Spleen (tissue), 11 donors: Measurements from ENCODE around the gene DYRK1A. TPM values are rescaled to one million over a fixed set of nuclear protein-coding genes. Genes with fewer than 3 reads are reported as not detected.

ENCODE experiments used
- DNase-seq: peaks from one replicate; pipeline ENCODE4 v3.0.0-alpha.2; 2020
- H3K27ac ChIP-seq, 8 donors: fragments of 200-600 bp; sonication (generic) in 7 of 8; 1 replicate in 4 of 8; 2 replicates in 4 of 8; pipeline versions ENCODE4 v1.5.0 to v1.8.0; 2016 to 2021; ENCODE audit warnings: inconsistent platforms in 4 of 8, mild to moderate bottlenecking in 4 of 8, moderate library complexity in 1 of 8
- H3K27me3 ChIP-seq, 7 donors: fragments of 200-600 bp; sonication (generic) in 6 of 7; replicated peaks in 1 of 7; 1 replicate in 4 of 7; 2 replicates in 3 of 7; pipeline versions ENCODE4 v1.5.0 to v1.8.0; 2016 to 2021; ENCODE audit warnings: inconsistent platforms in 3 of 7, mild to moderate bottlenecking in 1 of 7
- H3K36me3 ChIP-seq, 6 donors: fragments of 200-600 bp; sonication (generic) in 5 of 6; 1 replicate in 4 of 6; 2 replicates in 2 of 6; pipeline versions ENCODE4 v1.5.0 to v1.8.0; 2016 to 2021; ENCODE audit warnings: inconsistent platforms in 2 of 6
- H3K4me1 ChIP-seq, 6 donors: fragments of 200-600 bp; sonication (generic) in 5 of 6; 1 replicate in 3 of 6; 2 replicates in 3 of 6; pipeline versions ENCODE4 v1.5.0 to v1.8.0; 2016 to 2021; ENCODE audit warnings: inconsistent platforms in 3 of 6
- H3K4me3 ChIP-seq, 8 donors: fragments of 200-600 bp; sonication (generic) in 7 of 8; 1 replicate in 4 of 8; 2 replicates in 4 of 8; pipeline versions ENCODE4 v1.5.0 to v1.8.0; 2016 to 2021; ENCODE audit warnings: inconsistent platforms in 4 of 8, mild to moderate bottlenecking in 4 of 8, moderate library complexity in 2 of 8
- H3K9me3 ChIP-seq, 8 donors: fragments of 200-600 bp; sonication (generic) in 7 of 8; 1 replicate in 4 of 8; 2 replicates in 4 of 8; pipeline versions ENCODE4 v1.5.0 to v1.8.0; 2016 to 2021; ENCODE audit warnings: inconsistent platforms in 4 of 8
- POLR2A ChIP-seq, 3 donors: fragments of 450-650 bp; IDR thresholded peaks; one replicate each; pipeline ENCODE4 v1.5.1; 2017; ENCODE audit warnings: antibody characterized with exemption in 3 of 3, mild to moderate bottlenecking in 1 of 3
- POLR2AphosphoS5 ChIP-seq, 3 donors: sonication (generic); formaldehyde crosslinking; IDR thresholded peaks; one replicate each; pipeline ENCODE4 v1.5.1; 2017; ENCODE audit warnings: antibody characterized with exemption in 3 of 3
- WGBS, 5 donors: extraction: QIAGEN DNeasy Blood & Tissue Kit in 3 of 5; methylation state at CpG; one replicate each; pipeline versions ENCODE4 v1.1.5 to v1.1.7; 2013 to 2018; 5-methylcytosine and 5-hydroxymethylcytosine counted together
- intact Hi-C: fragments of 100-400 bp; cut with DNase I; formaldehyde crosslinking; loops from one replicate; pipeline ENCODE4 v1.15.0; 2023; ENCODE audit warnings: low total_unique reads
- polyA plus RNA-seq, 3 donors: library from polyadenylated mRNA; stranded (reverse); fragments of 200-250 nt; gene quantifications; one replicate each; pipeline ENCODE4 v1.2.1, GENCODE V29; 2013
- total RNA-seq, 7 donors: library from RNA; depleted of rRNA in 3 of 7; stranded (reverse); fragments of >200 nt in 3 of 7; fragmentation: NEBNext Ultra II Directional in 4 of 7; extraction: Animal tissue kit (Norgen Biotek cat#: 25700) in 4 of 7; gene quantifications; one replicate each; pipeline versions ENCODE4 v1.1.0 to v1.2.1, GENCODE V29; 2016 to 2021
- TF ChIP-seq, protein P1 (sequence below), 11 experiments: fragments of 200-600 bp in 7 of 11; fragments of 450-650 bp in 4 of 11; sonication (generic) in 4 of 11; IDR thresholded peaks in 8 of 11; conservative IDR thresholded peaks in 3 of 11; 1 replicate in 7 of 11; 2 replicates in 4 of 11; pipeline versions ENCODE4 v1.4.0 to v1.8.0; 2016 to 2021; ENCODE audit warnings: antibody characterized with exemption in 11 of 11, inconsistent platforms in 4 of 11, mild to moderate bottlenecking in 1 of 11
- donor health status: healthy with polysubstance abuse.
- donor health status: DM: no; HTN: no; CAD: no; lungs with moderate emphysema.
- donor health status: DM: no; HTN: no; CAD: no.
- donor health status: Bipolar disorder and iron deficiency.
- donor health status: healthy.
- donor health status: DM: no; HTN: no; CAD: no.
- donor health status: DM: yes; HTN: yes; CAD: no.

The DYRK1A gene
- total and polyA plus RNA-seq, 10 donors: 21.9 to 115 (median 95.1) TPM

DNA sequence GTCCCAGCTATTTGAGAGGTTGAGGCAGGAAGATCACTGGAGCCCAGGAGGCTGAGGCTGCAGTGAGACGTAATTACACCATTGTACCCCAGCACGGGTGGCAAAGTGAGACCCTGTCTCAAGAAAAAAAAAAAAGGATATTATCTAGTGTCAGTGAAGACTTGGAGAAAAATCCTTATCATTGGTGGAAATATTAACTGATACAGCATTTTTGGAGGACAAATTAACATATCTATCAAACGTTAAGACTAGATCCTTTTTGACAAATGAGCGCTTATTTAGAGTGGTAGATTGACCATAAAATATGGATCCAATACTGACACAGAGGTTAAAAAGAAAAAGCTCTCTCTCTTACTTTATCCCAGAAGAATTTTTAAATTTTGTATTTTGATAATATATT lies 35.2 kb upstream of the DYRK1A start:
- 88 to 94% (median 92%) methylated on average over 4 of the region's 4 CpGs for WGBS, 5 donors
- Histone ChIP-seq H3K27me3 (no peaks in the 10 kb centered on the region), H3K4me1 (no peaks in the 10 kb centered on the region), H3K9me3 (no peaks in the 10 kb centered on the region), H3K4me3 (no peak overlapping the region), H3K27ac (no peak overlapping the region), H3K36me3 (no peaks in the 10 kb centered on the region)
- intact Hi-C loops: no loop called here
- no peak for DNase-seq
- TF ChIP-seq, protein P1, sequence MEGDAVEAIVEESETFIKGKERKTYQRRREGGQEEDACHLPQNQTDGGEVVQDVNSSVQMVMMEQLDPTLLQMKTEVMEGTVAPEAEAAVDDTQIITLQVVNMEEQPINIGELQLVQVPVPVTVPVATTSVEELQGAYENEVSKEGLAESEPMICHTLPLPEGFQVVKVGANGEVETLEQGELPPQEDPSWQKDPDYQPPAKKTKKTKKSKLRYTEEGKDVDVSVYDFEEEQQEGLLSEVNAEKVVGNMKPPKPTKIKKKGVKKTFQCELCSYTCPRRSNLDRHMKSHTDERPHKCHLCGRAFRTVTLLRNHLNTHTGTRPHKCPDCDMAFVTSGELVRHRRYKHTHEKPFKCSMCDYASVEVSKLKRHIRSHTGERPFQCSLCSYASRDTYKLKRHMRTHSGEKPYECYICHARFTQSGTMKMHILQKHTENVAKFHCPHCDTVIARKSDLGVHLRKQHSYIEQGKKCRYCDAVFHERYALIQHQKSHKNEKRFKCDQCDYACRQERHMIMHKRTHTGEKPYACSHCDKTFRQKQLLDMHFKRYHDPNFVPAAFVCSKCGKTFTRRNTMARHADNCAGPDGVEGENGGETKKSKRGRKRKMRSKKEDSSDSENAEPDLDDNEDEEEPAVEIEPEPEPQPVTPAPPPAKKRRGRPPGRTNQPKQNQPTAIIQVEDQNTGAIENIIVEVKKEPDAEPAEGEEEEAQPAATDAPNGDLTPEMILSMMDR (IDR thresholded peaks at IDR 0.05 in 8 of 11, conservative IDR thresholded peaks at IDR 0.05 in 3 of 11): no peak
- TF ChIP-seq POLR2A (IDR thresholded peaks at IDR 0.05) (no peak), POLR2AphosphoS5 (IDR thresholded peaks at IDR 0.05) (no peak)

DNA sequence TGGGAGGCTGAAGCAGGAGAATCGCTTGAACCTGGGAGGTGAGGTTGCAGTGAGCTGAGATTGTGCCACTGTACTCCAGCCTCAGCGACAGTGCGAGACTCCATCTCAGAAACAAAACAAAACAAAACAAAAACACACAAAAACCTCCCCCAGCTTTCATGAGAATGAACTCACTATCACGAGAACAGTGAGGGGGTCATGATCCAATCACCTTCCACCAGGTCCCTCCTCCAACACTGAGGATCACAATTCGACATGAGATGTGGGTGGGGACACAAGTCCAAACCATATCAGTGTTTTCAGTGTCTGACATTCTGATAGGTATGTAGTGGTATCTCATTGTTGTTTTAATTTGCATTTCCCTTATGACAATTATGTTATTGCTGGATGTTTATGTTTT lies 31.5 kb upstream of the DYRK1A start:
- DNase-seq: no peak
- H3K36me3 ChIP-seq: no peaks in the 10 kb centered on the region
- intact Hi-C loops: no loop called here
- H3K9me3 ChIP-seq: no peaks in the 10 kb centered on the region
- no peak overlapping the region for H3K27ac ChIP-seq
- peaks cover 0 to 9% (median 4%) of the 10 kb centered on the region in 6 donors for H3K4me1 ChIP-seq
- WGBS, 5 donors: 86 to 97% (median 94%) methylated on average over 5 of the region's 5 CpGs
- H3K27me3 ChIP-seq: no peaks in the 10 kb centered on the region
- no peak for TF ChIP-seq POLR2AphosphoS5 (IDR thresholded peaks at IDR 0.05)
- TF ChIP-seq, protein P1 (IDR thresholded peaks at IDR 0.05 in 8 of 11, conservative IDR thresholded peaks at IDR 0.05 in 3 of 11): no peak
- no peak for TF ChIP-seq POLR2A (IDR thresholded peaks at IDR 0.05)
- H3K4me3 ChIP-seq: no peak overlapping the region

DNA sequence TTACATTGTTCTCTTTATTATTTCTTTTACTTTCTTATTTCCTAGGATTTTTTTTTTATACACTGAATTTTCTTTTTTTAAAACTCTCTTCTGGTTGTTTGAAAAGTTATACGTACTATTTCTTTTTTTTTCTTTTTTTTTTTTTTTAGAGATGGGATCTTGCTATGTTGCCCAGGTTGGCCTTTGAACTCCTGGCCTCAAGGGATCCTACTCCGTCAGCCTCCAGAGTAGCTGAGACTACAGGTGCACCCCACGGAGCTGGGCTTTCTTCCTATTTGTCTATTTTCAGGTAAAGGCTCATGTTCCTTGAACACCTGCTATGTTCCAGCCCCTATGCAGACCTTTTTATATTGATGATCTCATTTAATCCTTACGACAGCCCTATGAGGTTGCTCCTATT lies 29.4 kb upstream of the DYRK1A start:
- Histone ChIP-seq H3K36me3 (no peaks in the 10 kb centered on the region), H3K9me3 (peaks cover 0 to 4% (median 1%) of the 10 kb centered on the region in 8 donors), H3K27me3 (no peaks in the 10 kb centered on the region), H3K27ac (no peak overlapping the region), H3K4me3 (no peak overlapping the region), H3K4me1 (peaks cover 0 to 11% (median 4%) of the 10 kb centered on the region in 6 donors)
- WGBS, 5 donors: 94 to 97% (median 96%) methylated on average over 4 of the region's 4 CpGs
- DNase-seq: no peak
- intact Hi-C loops: no loop called here
- TF ChIP-seq, protein P1 (IDR thresholded peaks at IDR 0.05 in 8 of 11, conservative IDR thresholded peaks at IDR 0.05 in 3 of 11): no peak

DNA sequence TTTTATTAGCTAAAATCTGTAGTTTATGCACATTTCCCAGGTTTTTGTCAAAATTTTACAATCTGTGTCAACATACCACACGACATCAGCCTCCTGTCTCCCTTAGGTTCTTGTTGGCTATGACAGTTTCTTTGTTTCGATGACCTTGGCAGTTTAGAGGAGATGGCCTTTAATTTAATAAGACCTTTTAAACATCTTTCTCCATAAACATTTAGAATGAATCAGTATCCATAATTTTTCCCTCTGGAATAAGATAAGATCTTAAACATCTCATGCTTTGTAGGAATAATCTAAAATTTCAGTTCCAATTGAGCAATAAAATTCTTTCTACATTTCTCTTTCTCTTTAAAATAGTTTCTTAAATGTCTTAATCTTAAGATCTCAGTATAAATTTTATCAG lies 28.7 kb upstream of the DYRK1A start:
- no peaks in the 10 kb centered on the region for H3K36me3 ChIP-seq
- no peak for TF ChIP-seq POLR2A (IDR thresholded peaks at IDR 0.05)
- TF ChIP-seq, protein P1 (IDR thresholded peaks at IDR 0.05 in 8 of 11, conservative IDR thresholded peaks at IDR 0.05 in 3 of 11): no peak
- no peak for TF ChIP-seq POLR2AphosphoS5 (IDR thresholded peaks at IDR 0.05)
- H3K27me3 ChIP-seq: no peaks in the 10 kb centered on the region
- no peak overlapping the region for H3K4me3 ChIP-seq
- peaks cover 0 to 11% (median 4%) of the 10 kb centered on the region in 6 donors for H3K4me1 ChIP-seq
- H3K9me3 ChIP-seq: peaks cover 0 to 10% (median 6%) of the 10 kb centered on the region in 8 donors
- DNase-seq: no peak
- 90 to 96% (median 92%) methylated on average over 2 of the region's 2 CpGs for WGBS, 5 donors
- intact Hi-C loops: no loop called here
- H3K27ac ChIP-seq: peak overlapping the region in 2 of 8 donors; percentile 47 to 63
